ENCODE data around the gene RHBDD2.
A peak's percentile ranks its signal among the peaks of the same experiment; 100 is the strongest.
"Not testable (repeated sequence)": the region's sequence is repeated elsewhere in the genome, so short reads cannot be mapped to it uniquely, and the experiment has no call there.

RHBDD2 gene

DNA sequence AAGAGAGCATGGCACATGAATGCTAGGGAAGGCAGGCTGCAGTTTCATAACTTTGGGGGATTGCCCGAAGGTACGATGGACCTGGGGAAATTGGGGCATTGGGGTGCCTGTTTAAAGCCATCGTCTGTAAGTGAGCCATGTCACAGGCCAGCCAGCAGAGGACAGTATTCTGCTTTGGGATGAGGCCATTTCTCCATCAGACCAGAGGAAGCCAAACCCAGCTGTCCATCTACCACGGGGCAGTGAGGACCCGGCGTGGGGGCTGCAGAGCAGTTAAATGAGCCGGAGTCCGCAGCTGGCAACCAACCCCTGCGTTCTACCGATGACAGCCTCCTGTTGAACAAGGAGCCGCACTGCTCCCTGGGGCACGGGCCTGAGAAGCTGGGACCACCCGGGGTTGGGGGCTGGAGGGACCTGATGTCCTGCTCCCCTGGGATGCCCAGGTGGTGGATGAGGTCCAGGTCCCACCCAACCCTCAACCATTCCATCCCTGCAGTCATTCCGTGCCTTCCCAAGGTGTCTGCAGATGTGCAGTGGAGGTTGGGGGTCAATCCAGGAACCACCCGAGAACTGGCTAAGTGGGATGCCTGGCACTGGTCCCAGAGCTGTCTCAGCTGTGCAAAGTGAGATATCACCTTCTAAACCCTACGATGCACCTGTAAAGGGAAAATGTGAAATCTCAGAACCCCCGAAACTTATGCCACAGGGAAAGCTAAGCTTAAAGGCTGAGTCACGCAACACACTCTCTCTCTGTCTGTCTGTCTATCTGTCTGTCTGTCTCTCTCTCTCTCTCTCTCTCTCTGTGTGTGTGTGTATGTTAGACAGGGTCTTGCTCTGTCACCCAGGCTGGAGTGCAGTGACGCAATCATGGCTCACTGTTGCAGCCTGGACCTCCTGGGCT, 12.1 kb upstream of the RHBDD2 start:
- DNase-seq = peak; percentile 59

DNA sequence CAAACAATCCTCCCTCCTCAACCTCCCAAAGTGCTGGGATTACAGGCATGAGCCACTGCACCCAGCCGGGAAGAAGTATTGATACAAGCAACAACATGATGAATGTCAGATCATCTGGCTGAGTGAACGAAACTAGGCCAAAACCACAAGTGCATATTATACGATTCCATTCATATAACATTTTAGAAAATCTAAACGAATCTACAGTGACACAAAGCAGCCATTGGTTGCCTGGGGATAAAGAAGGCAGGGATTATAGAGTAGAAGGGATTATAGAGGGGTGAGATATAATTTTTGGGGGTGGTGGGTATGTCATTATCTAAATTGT, 11.5 kb upstream of the RHBDD2 start:
- no peak for DNase-seq

DNA sequence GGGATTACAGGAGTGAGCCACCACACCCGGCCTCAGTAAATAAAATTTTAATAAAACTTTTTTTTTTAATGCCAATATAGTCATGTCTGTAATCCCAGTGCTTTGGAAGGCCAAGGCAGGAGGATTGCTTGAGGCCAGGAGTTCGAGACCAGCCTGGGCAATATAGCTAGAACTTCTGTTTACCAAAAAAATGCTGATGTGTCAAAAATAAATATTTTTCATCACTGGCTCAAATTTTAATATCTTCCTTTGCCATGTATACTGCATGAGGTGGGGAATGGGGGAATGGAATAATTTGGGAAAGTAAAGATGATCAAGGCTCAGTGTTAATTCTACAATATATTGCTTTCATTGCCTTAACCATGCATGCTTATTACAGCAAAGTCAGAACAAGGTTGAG, 10.7 kb upstream of the RHBDD2 start:
- no peak for DNase-seq

DNA sequence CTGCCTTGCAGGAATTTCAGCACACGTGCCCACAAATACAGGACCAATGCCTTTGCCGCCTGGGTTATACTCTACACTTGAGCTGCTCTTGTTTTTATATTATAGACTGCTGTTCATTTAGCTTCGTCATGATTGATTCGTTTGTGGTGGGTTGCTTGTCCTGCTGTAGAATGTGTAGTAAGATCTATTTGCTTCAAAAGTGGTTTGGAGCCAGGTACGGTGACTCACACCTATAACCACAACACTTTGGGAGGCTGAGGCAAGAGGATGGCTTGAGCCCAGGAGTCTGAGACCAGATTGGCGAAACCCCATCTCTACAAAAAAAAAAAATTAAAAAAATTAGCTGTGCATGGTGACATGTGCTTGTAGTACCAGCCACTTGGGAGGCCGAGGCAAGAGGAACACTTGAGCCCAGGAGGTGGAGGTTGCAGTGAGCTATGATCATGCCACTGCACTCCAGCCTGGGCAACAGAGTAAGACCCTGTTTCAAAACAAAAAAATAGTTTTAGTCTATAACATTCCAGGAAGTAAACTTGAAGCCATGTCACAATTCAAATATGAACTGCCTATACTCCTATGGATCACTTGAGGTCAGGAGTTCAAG, 9.0 kb upstream of the RHBDD2 start:
- no peak for DNase-seq

DNA sequence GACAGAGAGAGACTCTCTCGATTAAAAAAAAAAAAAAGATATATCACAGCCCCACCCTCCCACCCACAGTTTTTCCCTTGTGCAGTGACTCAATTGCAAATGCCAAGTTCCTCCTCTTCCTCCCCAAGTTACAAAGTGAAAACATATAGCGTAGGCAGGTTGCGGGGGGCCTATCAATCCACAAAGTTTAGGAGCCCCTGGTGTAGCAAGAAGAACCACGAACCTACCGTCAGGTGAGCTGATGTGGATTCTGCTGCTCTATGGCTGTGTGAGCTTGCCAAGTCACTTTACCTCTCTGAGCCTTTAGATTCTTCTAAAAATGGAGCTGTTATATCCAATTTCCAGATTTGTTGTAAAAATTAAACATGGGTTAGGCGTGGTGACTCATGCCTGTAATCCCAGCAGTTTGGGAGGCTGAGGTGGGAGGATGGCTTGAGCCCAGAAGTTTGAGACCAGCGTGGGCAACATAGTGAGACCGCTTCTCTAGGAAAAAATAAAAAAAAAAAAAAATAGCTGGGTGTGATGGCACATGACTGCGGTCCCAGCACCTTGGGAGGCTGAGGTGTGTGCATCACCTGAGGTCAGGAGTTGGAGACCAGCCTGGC, 8.2 kb upstream of the RHBDD2 start:
- no peak for DNase-seq

DNA sequence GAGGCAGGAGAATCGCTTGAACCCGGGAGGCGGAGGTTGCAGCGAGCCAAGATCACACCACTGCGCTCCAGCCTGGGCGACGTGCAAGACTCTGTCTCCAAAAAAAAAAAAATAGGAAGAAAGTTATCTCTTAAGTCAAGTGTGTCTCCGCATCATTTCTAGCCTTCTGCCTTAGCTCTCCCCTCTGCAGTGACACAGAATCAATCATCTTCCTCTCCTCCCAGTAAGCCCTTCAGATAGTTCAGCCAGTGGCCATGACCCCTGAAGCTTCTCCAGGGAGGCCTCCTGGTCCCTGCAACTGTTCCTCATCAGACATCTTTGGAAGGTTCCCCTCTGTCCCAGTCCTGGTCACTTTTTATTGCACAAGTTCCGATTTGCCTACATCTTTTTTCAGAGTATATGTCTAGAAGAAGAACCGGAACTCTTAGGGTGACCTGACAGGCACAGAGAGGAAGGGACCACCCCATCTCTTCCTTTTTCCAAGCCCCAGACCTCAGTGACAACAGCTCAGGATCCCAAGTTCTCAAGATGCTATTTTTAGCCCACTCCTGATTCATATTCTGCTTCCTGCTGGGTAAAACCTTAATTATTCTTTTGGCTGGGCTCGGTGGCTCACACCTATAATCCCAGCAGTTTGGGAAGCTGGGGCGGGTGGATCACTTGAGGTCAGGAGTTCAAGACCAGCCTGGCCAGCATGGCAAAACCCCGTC, 6.6 kb upstream of the RHBDD2 start:
- DNase-seq = no peak

DNA sequence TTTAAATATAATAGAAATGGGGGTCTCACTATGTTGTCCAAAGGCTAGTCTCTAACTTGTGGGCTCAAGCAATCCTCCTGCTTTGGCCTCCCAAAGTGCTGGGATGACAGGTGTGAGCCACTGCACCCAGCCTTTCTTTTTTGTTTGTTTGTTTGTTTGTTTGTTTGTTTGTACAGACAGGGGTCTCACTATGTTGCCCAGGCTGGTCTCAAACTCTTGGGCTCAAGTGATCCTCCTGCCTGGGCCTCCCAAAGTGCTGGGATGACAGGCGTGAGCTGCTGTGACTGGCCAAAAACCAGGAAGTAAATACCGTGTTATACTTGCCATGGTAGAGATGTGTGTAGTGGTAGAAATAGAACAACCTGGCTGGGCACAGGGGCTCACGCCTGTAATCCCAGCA, 4.7 kb upstream of the RHBDD2 start:
- not testable (repeated sequence) for DNase-seq

DNA sequence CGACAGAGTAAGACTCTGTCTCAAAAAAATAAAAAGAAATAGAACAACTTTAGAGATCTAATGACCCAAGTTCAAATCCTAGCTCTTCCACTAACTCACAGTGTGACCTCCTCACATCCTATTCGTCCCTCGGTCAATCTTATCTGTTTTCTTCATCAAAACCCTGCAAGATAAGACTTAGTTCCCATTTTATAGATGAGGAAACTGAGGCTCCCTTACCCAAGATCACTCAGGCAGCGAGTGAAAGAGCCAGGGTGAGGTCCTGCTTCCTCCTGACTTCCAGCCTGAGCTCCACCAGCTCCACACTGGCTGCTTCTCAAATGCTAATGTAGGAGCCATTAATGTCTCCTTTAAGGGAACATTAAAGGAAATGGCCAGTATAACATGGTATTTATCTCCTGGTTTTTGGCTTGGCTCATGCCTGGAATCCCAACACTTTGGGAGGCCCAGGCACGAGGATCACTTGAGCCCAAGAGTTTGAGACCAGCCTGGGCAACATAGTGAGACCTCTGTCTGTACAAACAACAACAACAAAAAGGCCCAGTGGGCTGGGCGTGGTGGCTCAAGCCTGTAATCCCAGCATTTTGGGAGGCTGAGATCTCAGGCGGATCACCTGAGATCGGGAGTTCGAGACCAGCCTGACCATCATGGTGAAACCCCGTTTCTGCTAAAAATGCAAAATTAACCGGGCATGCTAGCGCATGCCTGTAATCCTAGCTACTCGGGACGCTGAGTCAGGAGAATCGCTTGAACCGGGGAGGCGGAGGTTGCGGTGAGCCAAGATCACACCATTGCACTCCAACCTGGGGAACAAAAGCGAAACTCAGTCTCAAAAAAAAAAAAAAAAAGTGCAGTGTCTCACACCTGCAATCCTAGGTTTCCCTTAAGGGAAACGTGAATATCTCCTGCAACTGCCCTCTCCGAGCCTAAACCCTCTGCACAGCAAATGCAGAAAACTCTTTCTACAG, 3.4 kb upstream of the RHBDD2 start:
- no peak for DNase-seq

DNA sequence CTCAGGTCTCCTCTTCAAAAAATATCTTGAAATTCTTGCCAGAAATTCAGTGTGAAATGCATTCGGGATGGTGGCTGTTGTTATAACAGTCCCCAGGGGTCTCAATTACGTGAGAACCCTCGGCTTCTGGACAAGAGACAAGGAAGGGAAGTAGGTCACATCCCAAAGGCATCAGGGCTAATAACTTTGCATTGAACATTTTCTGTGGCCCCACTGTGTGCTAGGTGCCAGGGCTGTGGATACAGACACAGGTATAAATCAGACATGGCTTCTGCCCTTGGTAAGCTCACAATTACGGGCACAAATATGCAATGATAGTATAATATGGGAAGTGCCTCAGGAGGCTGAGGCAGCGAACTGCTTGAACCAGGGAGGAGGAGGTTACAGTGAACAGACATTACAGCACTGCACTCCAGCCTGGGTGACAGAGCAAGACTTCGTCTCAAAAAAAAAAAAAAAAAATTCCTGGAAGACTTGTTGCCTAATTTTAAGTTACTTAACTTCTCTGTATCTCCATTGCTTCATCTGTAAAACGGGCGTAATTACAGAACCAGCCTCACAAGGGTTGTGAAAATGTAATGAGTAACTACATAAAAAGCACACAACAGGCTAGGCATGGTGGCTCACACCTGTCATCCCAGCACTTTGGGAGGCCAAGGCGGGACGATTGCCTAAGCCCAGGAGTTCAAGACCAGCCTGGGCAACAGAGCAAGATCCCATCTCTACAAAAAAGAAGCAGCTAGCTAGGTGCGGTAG, 2.5 kb upstream of the RHBDD2 start:
- DNase-seq = no peak

DNA sequence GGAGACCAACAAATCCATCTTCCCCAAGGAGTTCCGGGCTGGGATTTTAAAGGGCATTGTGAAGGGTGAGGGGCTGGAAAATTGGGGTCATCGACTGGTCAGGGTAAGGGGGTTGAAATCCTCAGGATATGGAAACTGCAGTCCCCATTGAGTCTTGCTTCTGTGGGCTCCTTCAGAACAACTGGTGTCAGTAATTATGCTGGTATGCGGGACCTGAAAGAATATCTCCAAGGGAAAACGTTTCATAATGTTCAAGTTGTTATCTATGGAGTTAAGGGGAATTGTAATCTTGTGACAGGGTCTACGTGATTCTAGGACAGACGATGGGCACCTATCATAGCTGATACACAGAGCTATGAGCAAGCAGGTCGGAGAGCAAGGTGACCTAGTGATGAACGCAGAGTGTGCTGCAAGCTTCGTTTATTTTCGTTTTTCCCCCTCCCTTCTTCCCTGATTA, 494 bp upstream of the RHBDD2 start:
- no peak for DNase-seq

DNA sequence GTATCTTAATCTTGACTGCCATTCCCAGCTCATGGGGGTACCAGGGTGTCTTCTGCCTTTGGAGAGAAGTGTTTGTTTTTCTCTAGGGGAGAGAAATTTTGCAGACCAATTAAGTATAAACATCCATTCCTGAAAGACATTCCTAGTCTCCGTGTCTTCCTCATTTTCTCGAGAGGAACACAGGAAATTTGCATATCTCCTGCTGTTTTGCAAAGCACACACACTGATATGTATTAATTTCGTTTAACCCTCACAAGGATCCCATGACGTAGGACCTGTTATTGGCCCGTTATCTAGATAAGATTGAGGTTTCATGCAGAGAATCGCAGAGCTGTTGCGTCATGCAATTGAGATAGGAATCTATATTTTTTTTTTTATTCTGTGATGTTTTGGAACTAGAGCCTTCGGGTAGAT, 944 bp downstream of the RHBDD2 start:
- peak; percentile 72 for DNase-seq

DNA sequence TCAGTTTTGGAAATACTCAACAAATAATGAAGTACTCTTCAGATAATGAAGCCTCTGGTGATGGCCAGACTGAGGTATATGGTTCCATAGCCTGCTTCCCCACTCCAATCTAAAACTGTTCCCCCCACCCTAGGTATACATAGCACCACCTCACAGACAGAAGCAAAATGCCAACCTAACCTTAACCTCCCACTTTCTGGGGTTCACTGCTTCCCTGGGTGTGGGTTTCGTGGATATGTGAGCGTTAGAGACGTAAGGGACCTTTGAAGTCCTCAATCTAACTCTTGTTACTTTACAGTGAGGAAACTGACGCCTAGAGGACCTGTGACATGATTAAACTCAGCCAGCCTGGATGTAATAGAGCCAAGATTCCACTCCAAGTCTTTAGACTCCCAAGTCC, 1.4 kb downstream of the RHBDD2 start:
- no peak for DNase-seq

DNA sequence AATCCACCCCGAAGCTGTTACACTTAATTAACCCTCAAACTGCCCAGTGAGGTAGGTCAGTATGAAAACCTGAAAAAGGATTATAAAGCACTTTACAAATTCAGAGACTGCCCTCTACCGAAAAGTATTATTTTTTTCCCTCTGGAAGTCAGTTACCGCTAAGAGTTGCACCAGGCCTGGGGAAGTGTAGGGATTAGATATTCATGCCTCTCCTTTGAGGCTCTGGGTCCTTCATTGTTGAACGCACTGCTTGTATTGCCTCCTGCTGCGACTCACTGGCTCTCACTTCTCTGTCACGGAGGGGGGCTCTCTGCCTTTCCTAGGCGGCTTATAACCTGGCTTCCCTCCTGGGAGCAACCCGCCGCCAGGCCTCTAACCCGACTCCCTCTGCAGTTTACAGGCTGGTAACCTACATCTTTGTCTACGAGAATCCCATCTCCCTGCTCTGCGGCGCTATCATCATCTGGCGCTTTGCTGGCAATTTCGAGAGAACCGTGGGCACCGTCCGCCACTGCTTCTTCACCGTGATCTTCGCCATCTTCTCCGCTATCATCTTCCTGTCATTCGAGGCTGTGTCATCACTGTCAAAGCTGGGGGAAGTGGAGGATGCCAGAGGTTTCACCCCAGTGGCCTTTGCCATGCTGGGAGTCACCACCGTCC, 2.7 kb downstream of the RHBDD2 start:
- no peak for DNase-seq

DNA sequence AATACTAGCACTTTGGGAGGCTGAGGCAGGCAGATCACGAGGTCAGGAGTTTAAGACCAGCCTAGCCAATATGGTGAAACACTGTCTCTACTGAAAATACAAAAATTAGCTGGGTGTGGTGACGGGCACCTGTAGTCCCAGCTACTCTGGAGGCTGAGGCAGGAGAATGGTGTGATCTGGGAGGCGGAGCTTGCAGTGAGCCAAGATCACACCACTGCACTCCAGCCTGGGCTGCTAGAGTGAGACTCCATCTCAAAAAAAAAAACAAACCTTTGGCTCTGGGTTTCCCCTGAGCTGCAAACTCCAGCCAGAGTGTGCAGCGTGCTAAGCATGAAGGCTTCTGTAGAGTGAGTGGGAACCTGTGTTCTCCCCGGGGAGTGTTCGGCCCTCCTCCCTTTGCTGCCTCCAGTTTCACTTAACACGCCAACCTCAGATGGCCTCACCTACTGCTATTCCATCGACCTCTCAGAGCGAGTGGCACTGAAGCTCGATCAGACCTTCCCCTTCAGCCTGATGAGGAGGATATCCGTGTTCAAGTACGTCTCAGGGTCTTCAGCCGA, 4.5 kb downstream of the RHBDD2 start:
- not testable (repeated sequence) for DNase-seq

DNA sequence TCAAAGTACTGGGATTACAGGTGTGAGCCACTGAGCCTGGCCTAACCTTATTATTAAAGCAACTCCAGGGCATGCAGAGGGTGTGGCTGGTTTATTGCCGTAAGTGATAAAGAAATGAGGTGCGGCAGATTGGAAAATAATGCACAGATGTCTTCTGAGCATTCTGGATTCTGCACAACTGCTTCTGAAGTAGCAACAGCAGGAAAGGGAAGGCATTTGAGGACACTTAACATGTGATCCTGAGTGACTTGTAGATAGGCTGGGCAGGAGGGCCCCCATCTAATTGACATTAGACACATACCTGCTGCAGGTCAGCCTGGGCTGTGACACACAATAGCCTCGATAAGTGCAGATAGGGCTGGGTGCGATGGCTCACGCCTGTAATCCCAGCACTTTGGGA, 5.6 kb downstream of the RHBDD2 start:
- DNase-seq = no peak

DNA sequence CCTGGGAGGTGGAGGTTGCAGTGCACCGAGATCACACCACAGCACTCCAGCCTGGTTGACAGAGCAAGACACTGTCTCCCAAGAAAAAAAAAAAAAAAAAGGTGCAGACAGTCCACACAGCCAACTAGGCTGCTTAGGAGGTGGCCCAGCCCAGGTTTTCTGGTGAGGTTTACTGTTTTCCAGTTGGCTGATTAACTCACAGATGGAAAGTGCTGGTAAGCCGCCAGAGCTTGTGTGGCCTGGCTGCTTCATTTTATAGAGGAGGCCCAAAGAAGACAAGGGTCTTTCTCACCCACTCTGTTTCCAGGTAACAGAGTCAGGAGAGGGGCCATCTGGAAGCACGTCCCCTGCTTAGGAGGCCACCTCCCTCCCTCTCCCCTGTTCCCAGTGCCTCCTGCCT, 6.2 kb downstream of the RHBDD2 start:
- no peak for DNase-seq

DNA sequence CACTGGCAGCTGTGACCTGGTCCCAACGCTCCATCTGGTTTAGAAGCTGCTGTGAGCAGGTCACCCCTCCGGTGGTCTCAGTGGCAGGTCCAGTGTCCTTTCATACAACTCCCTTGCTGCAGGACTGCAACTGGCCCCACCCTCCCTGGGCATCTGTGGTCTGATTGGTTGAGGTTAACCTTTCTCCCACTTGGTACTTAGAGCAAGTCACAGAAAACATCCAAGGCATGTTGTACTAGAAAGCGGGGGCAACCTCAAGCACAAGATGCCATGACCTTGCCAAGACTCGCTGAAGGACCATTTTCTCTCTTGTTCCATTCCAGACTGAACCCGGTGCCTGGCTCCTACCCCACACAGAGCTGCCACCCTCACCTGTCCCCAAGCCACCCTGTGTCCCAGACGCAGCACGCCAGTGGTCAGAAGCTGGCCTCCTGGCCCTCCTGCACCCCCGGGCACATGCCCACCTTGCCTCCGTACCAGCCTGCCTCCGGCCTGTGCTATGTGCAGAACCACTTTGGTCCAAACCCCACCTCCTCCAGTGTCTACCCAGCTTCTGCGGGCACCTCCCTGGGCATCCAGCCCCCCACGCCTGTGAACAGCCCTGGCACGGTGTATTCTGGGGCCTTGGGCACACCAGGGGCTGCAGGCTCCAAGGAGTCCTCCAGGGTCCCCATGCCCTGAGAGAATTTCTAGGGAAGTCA, 9.0 kb downstream of the RHBDD2 start:
- no peak for DNase-seq

DNA sequence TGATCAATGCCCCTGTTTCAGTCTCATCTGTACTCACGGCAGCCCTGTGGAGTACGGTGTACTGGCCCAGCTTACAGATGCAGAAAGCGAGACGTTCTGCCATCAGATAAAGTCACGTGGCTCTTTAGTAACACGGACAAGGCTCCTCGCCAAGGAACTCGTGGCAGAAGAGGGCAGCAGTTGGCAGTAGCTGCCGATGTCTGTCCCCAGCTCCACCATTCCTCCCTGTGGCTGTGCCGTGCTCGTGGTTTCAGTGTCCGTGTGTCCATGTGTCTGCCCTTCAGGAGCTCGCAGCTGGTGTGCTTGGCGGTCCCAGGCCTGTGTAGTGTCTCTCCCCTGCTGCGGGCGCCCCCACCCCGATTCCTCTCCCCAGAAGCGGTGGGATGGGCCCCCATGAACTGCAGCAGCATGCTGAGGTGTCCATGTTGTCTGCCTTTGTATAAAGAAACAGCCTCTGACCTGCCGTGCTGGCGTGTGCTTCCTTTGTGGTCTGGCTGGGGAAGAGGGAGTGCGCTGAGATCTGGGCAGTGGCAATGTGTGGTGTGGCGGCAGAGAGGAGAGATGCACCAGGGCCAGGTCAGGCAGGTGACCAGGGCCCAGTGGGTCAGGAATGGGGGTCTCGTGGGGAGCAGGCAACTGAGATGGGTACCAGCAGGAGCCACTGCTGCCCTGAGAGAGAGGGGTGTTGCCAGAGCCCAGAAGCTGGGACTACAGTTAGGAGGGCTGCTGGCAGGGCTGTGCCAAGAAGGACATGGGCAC, 9.8 kb downstream of the RHBDD2 start:
- DNase-seq = no peak

DNA sequence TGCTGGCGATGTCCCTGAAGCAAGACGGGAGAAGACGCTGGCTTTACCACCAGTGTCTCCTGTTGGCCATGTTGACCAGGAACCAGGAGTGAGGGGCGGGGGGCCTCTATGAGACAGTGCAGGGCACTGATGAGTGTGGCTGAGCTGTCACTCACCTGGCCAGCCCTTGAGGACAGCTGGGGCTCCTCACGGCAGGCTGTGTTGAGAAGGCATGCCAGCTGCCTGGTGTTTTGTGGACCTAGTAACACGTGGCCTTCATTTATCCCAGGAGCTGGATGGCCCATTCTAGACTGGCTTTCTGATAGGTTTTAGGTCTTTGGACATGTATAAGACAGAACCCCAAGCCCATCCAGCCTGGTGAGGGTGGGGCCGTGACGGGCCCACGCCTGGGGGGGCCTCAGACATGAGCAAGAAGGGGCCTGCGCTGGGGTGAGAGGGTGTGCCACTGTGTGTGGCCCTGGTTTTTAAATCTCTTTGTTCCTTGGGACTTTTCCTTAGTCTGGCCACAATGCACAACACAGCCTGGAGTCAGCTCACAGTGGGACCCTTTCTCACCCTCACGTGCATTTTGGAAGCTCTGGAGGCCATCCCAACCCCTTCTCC, 10.5 kb downstream of the RHBDD2 start:
- no peak for DNase-seq

All from CD4-positive, alpha-beta T cell treated with Interleukin-10 for 1 hour (primary cell).